HL-60 (cell line): ENCODE results near the gene RASSF8.

Experiments
- DNase-seq, 2 experiments: peaks; one replicate each; pipeline ENCODE4 v3.0.0-alpha.2; 2010 to 2020; ENCODE audit warnings: low read depth in 1 of 2, low spot score in 1 of 2
- H3K27ac ChIP-seq: fragments of 250-450 bp; sonication (Bioruptor Pico); replicated peaks from 2 replicates; pipeline ENCODE4 v1.5.1; 2020; ENCODE audit warnings: mild to moderate bottlenecking, moderate library complexity
- H3K27me3 ChIP-seq: fragments of 250-450 bp; sonication (Bioruptor Pico); 2 replicates; pipeline ENCODE4 v1.5.1; 2021; ENCODE audit warnings: mild to moderate bottlenecking, moderate library complexity; ENCODE audit not compliant: insufficient read depth, poor library complexity, severe bottlenecking
- H3K4me3 ChIP-seq: replicated peaks from 2 replicates; pipeline ENCODE4 v1.5.1; 2011; ENCODE audit warnings: mild to moderate bottlenecking, control low read depth, low read length; ENCODE audit not compliant: insufficient read depth
- GABPA ChIP-seq: IDR thresholded peaks from 2 replicates; pipeline ENCODE4 v1.6.1; 2012; ENCODE audit warnings: low read depth
- POLR2AphosphoS5 ChIP-seq: IDR thresholded peaks from 2 replicates; pipeline ENCODE4 v1.6.1; 2012; ENCODE audit warnings: low read depth
- SPI1 ChIP-seq: IDR thresholded peaks from 2 replicates; pipeline ENCODE4 v1.6.1; 2012; ENCODE audit warnings: low read depth, mild to moderate bottlenecking, borderline replicate concordance
- TF ChIP-seq, protein P1 (sequence below): IDR thresholded peaks from one replicate; pipeline ENCODE4 v1.5.1; 2011; ENCODE audit warnings: low read length, control low read depth, inconsistent platforms; ENCODE audit not compliant: insufficient read depth
- TF ChIP-seq, protein P2 (sequence below): IDR thresholded peaks from 2 replicates; pipeline ENCODE4 v1.6.1; 2012; ENCODE audit warnings: low read depth; ENCODE audit not compliant: insufficient replicate concordance

The RASSF8 gene

DNA sequence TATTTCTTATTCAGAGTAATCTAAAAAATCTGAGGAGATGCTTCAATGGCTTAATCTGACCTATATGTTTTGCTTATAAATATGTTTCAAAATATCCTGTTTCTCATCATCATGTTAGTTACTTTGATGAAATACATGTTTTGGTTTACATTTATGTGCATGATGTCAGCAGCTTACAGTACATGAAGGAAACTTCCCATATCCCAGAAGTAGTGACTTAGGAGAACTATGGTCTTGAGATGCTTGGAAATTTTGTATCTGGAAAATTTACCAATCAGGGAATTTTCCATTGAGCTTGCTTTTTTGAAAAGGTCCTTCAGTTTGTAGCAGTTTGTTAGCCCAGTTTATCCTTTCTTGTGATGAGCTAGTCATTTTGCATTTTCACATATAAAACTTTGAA is 73.3 kb downstream of the RASSF8 start:
- TF ChIP-seq GABPA (no peak), SPI1 (no peak), POLR2AphosphoS5 (no peak)
- TF ChIP-seq, protein P1, sequence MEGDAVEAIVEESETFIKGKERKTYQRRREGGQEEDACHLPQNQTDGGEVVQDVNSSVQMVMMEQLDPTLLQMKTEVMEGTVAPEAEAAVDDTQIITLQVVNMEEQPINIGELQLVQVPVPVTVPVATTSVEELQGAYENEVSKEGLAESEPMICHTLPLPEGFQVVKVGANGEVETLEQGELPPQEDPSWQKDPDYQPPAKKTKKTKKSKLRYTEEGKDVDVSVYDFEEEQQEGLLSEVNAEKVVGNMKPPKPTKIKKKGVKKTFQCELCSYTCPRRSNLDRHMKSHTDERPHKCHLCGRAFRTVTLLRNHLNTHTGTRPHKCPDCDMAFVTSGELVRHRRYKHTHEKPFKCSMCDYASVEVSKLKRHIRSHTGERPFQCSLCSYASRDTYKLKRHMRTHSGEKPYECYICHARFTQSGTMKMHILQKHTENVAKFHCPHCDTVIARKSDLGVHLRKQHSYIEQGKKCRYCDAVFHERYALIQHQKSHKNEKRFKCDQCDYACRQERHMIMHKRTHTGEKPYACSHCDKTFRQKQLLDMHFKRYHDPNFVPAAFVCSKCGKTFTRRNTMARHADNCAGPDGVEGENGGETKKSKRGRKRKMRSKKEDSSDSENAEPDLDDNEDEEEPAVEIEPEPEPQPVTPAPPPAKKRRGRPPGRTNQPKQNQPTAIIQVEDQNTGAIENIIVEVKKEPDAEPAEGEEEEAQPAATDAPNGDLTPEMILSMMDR, result no peak
- TF ChIP-seq, protein P2, sequence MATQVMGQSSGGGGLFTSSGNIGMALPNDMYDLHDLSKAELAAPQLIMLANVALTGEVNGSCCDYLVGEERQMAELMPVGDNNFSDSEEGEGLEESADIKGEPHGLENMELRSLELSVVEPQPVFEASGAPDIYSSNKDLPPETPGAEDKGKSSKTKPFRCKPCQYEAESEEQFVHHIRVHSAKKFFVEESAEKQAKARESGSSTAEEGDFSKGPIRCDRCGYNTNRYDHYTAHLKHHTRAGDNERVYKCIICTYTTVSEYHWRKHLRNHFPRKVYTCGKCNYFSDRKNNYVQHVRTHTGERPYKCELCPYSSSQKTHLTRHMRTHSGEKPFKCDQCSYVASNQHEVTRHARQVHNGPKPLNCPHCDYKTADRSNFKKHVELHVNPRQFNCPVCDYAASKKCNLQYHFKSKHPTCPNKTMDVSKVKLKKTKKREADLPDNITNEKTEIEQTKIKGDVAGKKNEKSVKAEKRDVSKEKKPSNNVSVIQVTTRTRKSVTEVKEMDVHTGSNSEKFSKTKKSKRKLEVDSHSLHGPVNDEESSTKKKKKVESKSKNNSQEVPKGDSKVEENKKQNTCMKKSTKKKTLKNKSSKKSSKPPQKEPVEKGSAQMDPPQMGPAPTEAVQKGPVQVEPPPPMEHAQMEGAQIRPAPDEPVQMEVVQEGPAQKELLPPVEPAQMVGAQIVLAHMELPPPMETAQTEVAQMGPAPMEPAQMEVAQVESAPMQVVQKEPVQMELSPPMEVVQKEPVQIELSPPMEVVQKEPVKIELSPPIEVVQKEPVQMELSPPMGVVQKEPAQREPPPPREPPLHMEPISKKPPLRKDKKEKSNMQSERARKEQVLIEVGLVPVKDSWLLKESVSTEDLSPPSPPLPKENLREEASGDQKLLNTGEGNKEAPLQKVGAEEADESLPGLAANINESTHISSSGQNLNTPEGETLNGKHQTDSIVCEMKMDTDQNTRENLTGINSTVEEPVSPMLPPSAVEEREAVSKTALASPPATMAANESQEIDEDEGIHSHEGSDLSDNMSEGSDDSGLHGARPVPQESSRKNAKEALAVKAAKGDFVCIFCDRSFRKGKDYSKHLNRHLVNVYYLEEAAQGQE, result no peak
- no peak for DNase-seq
- peaks cover 3% of the 10 kb centered on the region for H3K27me3 ChIP-seq
- H3K27ac ChIP-seq, result no peak overlapping the region
- no peak overlapping the region for H3K4me3 ChIP-seq

DNA sequence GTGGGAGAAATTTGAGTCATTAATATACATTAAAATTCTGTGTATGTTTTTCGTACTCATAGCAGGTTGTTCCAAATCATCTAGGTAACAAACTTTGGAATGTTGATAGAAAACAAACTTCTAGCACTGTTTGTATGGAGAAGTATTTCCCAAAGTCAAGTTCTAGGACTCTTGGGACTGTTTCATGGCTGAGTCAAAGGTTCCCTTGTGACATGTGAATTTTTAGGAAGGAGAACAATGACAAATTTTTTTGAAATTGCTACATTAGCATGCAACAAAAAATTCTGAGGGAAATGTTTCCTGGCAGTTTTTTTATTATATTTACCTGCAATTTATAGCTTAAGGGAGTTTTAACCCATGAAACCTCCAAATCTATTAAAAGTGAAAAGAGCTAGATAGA is 73.8 kb downstream of the RASSF8 start:
- DNase-seq, result no peak
- Histone ChIP-seq H3K4me3 (no peak overlapping the region), H3K27ac (no peak overlapping the region), H3K27me3 (no peaks in the 10 kb centered on the region)
- TF ChIP-seq, protein P1, result no peak
- TF ChIP-seq SPI1 (no peak), POLR2AphosphoS5 (no peak), GABPA (no peak)
- TF ChIP-seq, protein P2, result no peak

DNA sequence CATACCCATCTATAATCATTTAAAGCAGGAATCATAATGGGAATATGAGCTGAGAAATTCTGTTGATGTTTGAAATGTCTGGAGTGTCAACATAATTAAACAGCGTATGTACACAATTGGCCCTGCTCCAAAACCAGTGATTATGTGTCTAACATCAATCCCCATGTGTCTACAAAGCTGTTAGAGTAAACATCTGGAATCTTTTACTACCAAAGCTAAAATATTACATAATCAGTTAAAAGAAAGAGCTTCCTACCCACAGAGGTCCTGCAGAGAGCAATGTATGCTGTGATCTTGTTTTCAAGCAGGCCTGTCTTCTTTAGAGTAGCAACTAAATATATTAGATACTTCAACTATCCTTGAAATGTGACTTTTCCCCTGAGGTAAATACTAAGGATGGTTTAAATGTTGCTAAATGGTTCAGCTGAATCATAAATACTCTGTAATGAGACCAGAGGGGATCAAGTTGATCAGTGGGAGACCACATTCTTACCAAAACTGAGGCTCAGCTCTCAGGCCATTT is 74.3 kb downstream of the RASSF8 start:
- H3K4me3 ChIP-seq, result no peak overlapping the region
- TF ChIP-seq, protein P2, result no peak
- TF ChIP-seq GABPA (no peak), POLR2AphosphoS5 (no peak), SPI1 (no peak)
- TF ChIP-seq, protein P1, result no peak
- DNase-seq, result no peak

More for the DNA sequence above, 74.3 kb downstream of the RASSF8 start:
- Histone ChIP-seq H3K27me3 (no peaks in the 10 kb centered on the region), H3K27ac (no peak overlapping the region)
